ENCODE measurements around the gene NID1.
A peak's percentile ranks its signal among the peaks of the same experiment; 100 is the strongest.
"Not testable (repeated sequence)": the region's sequence is repeated elsewhere in the genome, so short reads cannot be mapped to it uniquely, and the experiment has no call there.

NID1 gene, protein sequence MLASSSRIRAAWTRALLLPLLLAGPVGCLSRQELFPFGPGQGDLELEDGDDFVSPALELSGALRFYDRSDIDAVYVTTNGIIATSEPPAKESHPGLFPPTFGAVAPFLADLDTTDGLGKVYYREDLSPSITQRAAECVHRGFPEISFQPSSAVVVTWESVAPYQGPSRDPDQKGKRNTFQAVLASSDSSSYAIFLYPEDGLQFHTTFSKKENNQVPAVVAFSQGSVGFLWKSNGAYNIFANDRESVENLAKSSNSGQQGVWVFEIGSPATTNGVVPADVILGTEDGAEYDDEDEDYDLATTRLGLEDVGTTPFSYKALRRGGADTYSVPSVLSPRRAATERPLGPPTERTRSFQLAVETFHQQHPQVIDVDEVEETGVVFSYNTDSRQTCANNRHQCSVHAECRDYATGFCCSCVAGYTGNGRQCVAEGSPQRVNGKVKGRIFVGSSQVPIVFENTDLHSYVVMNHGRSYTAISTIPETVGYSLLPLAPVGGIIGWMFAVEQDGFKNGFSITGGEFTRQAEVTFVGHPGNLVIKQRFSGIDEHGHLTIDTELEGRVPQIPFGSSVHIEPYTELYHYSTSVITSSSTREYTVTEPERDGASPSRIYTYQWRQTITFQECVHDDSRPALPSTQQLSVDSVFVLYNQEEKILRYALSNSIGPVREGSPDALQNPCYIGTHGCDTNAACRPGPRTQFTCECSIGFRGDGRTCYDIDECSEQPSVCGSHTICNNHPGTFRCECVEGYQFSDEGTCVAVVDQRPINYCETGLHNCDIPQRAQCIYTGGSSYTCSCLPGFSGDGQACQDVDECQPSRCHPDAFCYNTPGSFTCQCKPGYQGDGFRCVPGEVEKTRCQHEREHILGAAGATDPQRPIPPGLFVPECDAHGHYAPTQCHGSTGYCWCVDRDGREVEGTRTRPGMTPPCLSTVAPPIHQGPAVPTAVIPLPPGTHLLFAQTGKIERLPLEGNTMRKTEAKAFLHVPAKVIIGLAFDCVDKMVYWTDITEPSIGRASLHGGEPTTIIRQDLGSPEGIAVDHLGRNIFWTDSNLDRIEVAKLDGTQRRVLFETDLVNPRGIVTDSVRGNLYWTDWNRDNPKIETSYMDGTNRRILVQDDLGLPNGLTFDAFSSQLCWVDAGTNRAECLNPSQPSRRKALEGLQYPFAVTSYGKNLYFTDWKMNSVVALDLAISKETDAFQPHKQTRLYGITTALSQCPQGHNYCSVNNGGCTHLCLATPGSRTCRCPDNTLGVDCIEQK

DNA sequence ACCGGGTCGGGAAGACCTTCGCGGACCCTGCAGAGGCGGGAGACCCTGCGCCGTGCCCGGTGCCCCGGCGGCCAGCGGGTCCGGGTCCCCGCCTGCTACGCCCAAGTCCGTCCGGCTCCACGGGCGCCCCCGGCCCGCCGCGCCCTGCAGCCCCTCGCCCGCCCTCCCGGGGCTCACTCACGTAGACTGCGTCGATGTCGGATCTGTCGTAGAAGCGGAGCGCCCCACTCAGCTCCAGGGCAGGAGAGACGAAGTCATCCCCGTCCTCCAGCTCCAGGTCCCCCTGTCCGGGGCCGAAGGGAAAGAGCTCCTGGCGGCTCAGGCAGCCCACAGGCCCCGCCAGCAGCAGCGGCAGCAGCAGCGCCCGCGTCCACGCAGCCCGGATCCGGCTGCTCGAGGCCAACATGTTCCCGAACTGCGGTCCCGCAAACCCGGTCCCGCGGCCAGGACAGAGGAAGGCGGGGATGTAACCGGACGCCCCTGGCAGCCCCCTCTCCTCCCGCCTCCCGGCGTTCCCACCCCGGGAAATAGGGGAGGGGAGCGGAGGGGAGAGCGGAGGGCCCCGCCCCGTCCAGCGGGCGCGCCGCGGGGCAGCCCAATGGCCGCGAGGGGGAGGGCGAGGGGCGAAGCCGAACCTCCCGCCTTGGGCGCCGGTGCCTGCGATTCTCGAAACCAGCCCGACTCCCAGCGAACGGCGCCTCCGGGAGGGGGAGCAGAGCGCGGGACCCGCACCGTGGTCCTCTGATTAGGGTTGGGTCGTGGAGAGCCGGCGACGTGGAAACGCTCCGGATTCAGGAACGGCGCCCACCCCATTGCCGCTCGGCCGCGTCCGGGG, at the start of gene NID1:
Gene NID1, minus strand, starts transcription at position 417 of the 835 bp plus-strand sequence. Its CDS starts 11 bp downstream, at position 406.
- DNase-seq: no peak

DNA sequence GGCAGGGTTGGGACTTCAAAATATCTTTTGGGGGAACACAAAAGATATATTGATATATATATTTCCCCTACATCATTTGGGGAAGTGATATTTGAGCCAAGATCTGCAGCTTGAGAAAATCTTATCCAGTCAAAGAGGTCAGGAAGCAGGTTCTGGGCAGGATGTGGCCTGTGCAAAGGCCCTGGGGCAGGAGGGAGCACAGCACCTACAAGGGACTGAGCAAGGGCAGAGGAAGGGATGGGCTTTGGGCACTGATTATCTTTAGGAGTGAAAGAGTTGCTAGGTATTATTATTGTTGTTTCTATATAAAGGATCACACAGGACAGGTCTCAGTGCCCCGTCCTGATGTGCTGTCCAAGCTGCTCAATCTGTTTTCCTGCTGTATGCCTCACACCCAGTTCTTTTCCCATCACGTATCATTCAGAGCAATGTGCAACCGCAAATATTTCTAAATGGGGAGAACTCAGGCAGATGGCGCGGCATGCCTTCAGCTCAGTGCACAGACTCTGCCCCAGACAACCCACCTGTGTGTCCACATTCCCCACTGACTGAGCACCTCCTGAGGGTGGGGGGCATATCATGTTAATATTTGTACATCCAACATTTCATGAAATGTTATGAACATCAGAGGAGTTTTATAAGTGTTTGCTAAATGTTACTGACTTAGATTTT, 49.3 kb upstream of the NID1 start:
- no peak for DNase-seq

DNA sequence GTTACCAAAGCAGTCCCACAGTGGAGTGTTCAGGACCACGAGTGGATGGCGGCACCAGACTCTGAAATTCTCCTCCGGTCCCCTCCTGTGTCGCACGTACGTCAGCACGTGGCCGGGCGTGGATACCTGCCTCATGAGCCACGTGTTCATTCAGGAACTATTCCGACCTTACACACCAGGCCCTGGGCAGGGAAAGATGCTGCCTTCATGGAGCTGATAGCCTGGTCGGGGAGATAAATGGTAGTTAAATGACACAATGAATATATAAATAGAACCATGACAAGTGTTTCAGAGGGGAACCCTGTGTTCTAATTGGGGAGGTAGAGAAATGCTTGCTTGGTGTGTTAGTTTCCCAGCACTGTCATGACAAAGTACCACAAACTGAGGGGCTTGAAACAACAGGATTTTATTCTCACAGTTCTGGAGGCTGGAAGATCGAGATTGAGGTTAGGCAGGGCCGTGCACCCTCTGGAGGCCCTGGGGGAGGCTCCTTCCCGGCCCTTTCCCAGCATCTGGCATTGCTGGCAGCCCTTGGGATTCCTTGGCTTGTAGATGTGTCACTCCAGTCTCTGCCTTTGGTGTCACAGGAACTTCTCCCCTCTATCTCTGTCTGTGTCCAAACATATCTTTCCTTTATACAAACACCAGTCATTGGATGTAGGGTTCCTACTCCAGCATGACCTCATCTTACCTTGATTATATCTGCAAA, 48.6 kb upstream of the NID1 start:
- DNase-seq: no peak

DNA sequence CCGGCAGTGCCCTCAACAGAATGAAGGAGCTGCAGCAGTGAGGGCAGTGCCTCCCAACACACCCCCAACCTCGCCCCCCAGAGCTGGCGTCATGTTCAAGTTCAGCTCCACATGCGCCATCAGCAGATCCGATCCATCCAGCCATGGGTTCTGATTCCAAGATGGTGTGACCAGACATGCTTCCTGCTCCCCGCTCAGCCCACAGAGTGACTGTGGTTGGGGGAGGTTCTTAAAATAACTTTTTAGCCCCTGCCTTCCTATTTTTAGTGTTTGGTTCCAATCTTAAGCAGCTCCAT, 47.4 kb upstream of the NID1 start:
- DNase-seq: no peak

DNA sequence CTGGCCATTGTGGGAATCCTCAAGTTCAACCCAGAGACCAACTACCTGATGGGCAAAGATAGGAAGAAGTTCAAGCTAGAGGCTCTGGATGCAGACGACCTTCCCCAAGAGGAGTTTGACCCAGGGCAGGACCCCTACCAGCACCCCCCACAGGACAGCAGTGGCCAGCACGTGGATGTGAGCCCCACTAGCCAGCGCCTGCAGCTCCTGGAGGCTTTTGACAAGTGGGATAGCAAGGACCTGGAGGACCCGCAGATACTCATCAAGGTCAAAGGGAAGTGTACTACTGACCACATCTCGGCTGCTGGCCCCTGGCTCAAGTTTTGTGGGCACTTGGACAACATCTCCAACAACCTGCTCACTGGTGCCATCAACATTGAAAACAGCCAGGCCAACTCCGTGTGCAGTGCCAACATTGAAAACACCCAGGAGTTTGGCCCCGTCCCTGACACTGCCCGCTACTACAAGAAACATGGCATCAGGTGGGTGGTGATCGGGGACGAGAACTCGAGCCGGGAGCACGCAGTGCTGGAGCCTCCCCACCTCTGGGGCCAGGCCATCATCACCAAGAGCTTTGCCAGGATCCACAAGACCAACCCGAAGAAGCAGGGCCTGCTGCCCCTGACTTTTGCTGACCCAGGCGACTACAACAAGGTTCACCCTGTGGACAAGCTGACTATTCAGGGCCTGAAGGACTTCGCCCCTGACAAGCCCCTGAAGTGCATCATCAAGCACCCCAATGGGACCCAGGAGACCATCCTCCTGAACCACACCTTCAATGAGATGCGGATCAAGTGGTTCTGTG, 46.8 kb upstream of the NID1 start:
- no peak for DNase-seq

DNA sequence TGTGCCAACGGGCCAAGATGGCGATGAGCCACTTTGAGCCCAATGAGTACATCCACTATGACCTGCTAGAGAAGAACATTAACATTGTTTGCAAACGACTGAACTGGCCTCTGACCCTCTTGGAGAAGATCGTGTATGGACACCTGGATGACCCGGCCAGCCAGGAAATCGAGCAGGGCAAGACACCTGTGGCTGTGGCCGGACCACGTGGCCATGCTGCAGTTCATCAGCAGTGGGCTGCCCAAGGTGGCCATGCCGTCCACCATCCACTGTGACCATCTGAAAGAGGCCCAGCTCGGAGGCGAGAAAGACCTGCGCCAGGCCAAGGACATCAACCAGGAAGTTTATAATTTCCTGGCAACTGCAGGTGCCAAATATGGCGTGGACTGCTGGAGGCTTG, 45.2 kb upstream of the NID1 start:
- DNase-seq: no peak

DNA sequence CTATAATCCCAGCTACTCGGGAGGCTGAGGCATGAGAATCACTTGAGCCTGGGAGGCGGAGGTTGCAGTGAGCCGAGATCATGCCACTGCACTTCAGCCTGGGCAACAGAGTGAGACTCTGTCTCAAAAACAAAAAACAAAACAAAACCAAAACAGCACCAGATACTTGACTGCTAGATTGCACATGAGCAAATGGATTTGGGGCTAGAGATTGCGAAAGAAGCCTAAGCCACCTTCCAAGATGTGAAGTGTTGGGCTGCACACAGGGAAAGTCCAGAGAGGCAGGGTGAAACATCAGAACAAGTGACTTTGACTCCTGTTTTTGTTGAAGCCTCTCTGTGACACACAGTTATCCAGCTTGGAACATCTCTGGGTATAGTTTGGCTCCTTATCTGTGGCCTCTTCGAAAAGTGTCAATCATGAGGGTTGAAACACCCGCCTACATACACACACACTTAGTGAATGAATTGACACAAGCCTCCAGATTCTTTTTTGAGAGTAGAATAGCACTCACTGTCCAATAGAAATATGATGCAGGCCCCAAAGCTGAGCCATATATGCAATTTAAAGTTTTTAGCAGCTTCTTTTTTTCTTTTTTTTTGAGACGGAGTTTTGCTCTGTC, 43.2 kb upstream of the NID1 start:
- no peak for DNase-seq

DNA sequence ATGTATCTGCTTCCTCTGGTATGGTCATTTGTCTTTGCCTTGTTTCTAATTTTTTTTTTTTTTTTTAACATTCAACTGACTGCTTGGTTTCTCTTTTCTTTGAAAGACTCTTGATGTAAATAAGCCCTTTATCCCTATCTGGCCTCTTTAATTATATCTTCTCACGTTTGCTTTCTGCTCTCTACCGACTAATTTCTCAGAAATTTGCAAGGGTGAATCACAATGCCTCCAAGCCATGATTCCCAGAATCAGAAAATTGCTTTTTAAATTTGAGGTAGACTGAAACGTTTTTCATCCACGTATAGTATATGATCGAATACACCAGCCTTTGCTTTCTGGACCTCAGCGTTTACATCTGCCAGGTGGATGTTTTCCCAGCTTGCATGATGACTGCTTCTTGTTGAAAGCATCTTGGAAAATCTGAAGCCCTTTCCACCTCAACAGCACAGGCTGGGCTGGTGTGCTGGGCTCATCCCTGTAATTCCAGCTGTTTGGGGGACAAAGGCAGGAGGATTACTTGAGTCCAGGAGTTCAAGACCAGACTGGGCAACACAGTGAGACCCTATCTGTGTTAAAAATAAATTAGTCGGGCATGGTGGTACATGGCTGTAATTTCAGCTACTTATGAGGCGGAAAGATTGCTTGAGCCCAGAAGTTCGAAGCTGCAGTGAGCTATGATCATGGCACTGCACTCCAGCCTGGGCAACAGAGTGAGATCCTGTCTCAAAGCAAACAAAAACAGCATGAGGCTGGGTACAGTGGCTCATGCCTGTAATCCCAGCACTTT, 42.4 kb upstream of the NID1 start:
- no peak for DNase-seq

DNA sequence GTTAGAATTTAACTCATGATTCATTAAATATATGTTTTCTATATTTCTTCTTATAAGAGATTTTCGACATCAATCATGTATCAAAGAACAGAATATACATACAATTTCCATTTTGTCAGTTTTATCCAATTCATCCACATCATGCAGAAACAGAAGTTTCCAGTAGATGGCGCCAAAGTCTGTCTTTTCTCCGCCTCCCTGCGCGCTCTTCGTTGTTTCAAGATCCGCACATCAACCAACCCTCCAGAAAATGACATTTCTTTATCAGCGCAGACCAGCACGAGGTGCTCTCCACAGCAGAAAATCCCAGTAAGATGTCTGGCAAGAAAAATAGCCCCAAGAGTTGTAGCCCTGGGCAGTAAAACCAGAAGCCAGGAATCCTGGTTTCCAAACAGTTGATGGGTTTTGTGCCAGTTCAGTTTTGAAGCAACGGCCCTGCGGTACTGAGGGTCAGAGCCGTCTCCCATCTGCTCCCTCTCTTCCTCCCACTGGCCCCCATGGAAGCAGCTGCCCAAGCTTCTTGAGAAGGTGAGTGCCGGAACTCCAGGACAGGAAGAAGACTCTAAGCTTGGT, 38.8 kb upstream of the NID1 start:
- peak; percentile 16 for DNase-seq

DNA sequence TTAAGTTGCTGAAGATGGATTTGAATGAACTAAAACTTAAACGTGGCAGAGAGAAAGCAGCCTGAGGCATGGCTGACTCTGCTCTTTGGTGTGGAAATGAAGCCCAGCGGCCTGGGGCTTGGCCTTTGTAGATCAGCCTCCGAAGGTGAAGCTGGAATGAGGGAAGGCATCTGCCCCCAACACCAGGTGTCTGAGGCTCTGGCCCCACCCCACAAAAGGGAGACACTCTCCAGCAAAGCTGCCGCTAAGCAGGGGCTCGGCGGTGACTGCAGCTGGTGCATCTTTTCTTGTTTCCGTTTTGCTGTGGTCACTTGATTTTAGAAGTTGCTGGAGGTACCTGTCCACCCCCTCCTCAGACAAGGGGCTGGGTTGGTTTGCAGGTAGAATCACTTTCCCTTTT, 38.2 kb upstream of the NID1 start:
- no peak for DNase-seq

DNA sequence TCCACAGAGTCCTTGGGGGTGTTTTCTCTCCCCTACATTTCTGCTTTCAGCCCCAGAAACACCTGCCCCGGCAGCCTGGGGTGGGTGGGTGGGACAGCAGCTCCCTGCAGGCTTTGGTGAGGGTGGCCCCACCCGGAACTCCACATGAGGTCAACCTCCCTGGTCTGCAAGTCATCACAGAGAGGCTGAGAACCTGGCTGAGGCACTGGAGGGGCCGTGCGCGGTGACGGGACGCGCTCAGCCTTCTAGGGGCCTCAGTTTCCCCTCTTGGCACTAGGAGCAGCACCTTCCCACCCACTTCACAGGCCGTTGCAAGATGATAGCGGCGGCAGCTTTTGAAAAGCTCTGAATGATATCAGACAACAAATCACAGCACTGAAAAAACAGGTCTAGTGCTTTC, 37.7 kb upstream of the NID1 start:
- no peak for DNase-seq

DNA sequence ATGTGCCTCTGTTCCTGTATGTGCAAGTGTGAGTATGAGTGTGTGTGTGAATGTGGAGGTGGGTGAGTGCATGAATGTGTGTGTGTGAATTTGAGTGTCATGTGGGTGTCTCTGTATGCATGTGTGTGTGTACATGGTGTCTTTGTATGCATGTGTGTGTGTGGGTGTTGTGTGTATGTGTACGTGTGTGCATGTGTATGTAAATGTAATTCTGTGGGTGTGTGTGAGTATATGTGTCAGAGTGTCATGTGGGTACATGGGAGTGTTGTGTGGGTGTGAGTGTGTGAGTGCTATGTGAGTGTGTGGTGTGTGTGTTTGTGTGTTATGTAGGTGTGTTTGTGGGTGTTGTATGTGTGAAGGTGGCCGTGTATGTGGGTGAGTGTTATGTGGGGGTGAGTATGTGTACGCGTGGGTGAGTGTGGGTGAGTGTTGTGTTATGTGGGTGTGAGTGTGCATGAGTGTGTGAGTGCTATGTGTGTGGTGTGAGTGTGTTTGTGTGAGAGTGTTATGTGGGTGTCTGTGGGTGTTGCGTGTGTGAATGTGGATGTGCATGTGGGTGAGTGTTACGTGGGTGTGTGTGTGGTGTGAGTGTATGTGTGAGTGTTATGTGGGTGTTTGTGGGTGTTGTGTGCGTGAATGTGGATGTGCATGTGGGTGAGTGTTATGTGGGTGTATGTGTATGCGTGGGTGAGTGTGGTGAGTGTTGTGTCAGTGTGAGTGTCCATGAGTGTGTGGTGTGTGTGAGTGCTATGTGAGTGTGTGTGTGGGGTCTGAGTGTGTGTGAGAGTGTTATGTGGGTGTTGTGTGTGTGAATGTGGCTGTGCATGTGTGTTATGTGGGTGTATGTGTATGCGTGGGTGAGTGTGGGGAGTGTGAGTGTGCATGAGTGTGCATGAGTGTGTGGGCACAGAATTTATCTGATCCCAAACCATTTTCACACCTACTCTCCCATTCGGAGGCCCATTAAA, 36.6 kb upstream of the NID1 start:
- DNase-seq: no peak

DNA sequence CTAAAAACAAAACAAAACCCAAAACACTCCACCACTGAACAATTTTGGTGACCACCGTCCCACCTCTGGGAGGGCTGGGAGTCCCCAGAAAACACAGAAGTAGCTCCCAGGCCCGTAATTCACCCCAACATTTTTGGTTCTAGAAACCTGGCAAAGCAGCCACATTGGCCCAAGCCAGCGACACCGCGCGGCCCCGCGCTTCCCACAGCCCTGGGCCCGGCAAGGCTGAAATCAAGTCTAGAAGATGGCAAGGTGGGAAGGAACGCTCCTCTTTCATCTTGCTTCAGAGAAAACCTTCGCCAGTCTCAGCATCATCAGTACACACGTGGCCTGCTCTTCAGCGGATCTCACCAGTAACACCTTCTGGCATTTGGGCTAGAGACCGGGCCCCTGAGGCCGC, 35.9 kb upstream of the NID1 start:
- DNase-seq: no peak

DNA sequence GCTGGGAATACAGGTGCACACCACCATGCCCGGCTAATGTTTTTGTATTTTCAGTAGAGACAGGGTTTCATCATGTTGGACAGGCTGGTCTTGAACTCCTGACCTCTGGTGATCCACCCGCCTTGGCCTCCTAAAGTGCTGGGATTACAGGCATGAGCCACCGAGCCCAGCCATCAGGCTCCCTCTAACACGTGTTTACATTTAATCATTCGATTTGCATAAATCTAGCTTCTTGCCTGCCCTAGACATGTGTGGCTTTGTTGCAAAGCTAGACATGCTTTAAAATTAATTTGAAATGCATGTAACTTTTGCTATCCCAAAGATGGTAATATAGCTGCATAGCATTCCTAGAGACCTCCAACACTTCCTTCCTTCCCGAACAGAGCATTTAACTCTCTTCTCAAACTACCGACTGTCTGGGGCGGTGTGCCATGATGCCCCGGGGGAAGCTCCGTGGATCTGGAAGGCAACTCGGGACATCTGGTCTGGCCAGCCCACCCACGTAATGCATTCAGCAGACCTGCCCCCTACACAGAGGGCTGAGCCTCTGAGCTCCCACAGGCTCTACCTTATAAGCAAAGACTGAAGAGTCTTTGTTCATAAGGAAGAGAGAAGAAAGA, 34.6 kb upstream of the NID1 start:
- DNase-seq: no peak

DNA sequence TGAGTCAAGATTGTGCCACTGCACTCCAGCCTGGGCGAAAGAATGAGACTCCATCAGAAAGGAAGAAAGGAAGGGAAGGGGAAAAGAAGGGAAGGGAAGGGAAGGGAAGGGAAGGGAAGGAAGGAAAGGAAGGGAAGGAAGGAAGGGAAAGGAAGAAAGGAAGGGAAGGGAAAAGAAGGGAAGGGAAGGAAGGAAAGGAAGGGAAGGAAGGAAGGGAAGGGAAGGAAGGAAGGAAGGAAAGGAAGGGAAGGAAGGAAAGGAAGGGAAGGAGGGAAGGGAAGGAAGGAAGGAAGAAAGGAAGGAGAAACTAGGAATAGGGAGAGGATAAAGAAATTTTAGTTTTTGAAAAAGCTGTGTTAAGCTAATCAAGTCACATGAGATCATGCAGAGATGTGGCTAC, 33.4 kb upstream of the NID1 start:
- no peak for DNase-seq

DNA sequence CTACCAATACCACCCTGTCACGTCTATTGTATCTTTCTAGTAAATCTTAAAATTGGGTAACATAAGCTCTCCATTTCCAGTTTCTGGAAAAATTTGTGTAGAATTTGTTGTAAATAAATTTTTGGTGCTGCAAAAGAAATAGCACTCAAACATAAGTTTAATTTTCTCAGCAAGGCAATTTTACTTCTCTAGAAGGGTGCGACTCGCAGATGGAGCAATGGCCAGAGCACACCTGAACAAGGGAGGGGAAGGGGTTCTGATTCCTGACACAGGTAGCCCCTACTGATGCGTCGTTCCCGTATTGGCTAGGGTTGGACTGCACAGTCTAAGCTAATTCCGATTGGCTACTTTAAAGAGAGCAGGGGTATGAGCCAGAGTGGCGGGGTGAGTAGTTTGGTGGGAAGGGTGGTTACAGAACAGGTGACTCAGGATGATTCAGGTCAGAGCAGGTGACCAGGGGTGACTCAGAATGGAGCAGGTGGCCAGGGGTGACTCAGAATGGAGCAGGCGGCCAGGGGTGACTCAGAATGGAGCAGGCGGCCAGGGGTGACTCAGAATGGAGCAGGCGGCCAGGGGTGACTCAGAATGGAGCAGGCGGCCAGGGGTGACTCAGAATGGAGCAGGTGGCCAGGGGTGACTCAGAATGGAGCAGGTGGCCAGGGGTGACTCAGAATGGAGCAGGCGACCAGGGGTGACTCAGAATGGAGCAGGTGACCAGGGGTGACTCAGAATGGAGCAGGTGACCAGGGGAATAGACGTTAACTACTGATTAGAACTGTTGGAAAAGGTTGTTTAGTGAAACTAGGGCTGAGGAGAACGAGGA, 32.0 kb upstream of the NID1 start:
- DNase-seq: not testable (repeated sequence)
